GM12875 (cell line): ENCODE measurements around the gene PRAMEF1.

Experiments used
- H3K4me3 ChIP-seq: one replicate; pipeline ENCODE4 v1.5.1; 2011; ENCODE audit warnings: low read depth, low read length, control low read depth
- TF ChIP-seq, protein P1 (sequence below): IDR thresholded peaks from 2 replicates; pipeline ENCODE4 v1.5.1; 2011; ENCODE audit warnings: low read depth, mild to moderate bottlenecking, control low read depth, inconsistent platforms, low read length, moderate library complexity, borderline replicate concordance; ENCODE audit not compliant: insufficient read depth

Gene PRAMEF1

DNA sequence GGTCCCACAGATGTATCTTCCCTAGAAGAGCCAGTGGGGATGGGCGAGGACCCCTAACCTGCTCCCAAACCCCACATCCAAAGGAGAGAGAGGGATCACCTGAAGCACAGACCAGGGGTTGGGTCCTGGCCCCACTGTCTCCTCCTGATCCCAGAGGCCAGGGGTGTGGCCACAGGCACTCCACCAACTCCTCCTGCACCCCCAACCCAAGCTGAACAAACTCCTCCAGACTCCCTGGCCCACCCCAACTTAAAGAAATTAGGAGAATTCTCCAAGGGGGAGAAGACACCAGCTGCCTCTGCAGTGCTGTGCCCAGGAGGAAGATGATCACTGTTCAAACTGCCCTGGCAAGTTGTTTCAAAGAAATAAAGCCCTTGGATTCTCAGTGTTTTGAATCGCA lies 22.2 kb upstream of the PRAMEF1 start:
- TF ChIP-seq, protein P1, sequence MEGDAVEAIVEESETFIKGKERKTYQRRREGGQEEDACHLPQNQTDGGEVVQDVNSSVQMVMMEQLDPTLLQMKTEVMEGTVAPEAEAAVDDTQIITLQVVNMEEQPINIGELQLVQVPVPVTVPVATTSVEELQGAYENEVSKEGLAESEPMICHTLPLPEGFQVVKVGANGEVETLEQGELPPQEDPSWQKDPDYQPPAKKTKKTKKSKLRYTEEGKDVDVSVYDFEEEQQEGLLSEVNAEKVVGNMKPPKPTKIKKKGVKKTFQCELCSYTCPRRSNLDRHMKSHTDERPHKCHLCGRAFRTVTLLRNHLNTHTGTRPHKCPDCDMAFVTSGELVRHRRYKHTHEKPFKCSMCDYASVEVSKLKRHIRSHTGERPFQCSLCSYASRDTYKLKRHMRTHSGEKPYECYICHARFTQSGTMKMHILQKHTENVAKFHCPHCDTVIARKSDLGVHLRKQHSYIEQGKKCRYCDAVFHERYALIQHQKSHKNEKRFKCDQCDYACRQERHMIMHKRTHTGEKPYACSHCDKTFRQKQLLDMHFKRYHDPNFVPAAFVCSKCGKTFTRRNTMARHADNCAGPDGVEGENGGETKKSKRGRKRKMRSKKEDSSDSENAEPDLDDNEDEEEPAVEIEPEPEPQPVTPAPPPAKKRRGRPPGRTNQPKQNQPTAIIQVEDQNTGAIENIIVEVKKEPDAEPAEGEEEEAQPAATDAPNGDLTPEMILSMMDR, result no peak
- no peak overlapping the region for H3K4me3 ChIP-seq

- TF ChIP-seq, protein P1, result no peak
- no peak overlapping the region for H3K4me3 ChIP-seq
Observed at GRCh38 chr1:12769976-12770505, 21.2 kb upstream of the PRAMEF1 start.

GRCh38 chr1:12770620-12771019 lies 20.6 kb upstream of the PRAMEF1 start:
- TF ChIP-seq, protein P1, result no peak
- no peak overlapping the region for H3K4me3 ChIP-seq

- H3K4me3 ChIP-seq, result no peak overlapping the region
- TF ChIP-seq, protein P1, result no peak
Observed at GRCh38 chr1:12771186-12771585, 20.0 kb upstream of the PRAMEF1 start.

DNA sequence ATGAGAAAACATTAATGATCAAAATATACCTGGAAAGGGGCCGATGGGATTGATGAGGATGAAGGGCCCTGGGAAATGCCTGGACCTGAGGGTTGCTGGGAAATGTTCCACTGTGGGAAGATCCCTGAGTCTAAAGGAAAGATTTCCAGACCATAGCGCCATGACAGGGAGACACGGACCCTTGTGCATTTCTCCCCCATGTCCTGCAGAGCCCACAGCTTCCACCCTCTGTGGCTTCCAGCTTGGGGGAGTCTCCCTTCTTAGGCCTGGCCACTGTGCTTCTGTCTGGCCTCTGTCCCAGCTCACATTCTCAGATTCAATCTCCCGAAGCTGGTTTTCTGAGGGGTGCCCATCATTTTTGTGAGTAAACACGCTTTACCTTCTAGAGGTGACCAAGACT lies 18.7 kb upstream of the PRAMEF1 start:
- TF ChIP-seq, protein P1, result no peak
- H3K4me3 ChIP-seq, result no peak overlapping the region

- no peak within 1 kb of the TSS for H3K4me3 ChIP-seq
- TF ChIP-seq, protein P1, result no peak
Observed at GRCh38 chr1:12773438-12773837, 17.8 kb upstream of the PRAMEF1 start, which contains the start of gene PRAMEF12. PRAMEF12 (plus strand) TSS chr1:12773738; CDS start chr1:12774868, 1,130 bp downstream.

- TF ChIP-seq, protein P1, result no peak
- no peak overlapping the region for H3K4me3 ChIP-seq
Observed at GRCh38 chr1:12774801-12775345, 16.3 kb upstream of the PRAMEF1 start.
